Stimulated activated CD8-positive, alpha-beta memory T cell treated with anti-CD3 and anti-CD28 coated beads, Interleukin-12 subunit alpha, Interleukin-12 subunit beta, amount 100 ng/mL, for 4 hours (primary cell): Measurements from ENCODE around the gene PRB2.
"Not testable (repeated sequence)": the region's sequence is repeated elsewhere in the genome, so short reads cannot be mapped to it uniquely, and the experiment has no call there.

Experiments
- DNase-seq: peaks from one replicate; pipeline ENCODE4 v3.0.0-alpha.2; 2020; ENCODE audit warnings: low read depth

Gene PRB2

DNA sequence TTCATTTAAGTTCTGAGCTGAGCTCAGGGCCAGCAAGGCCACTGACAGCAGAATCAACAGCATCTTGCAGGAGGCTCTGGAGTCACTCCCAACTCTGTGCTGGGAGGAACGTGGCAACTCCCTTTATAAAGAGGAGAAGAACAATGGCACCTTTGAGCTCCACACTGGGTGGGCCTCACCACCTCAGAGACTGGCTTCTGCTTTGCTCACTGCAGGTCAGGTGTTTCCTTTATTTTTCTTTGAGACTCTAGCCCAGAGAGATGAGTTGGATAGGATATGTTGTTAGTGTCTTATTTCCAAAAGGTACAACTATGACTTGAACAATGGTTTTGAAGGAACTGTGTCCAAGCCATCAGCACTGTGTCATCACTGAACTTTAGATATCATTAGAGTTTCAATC is at the start of gene PRB2:
PRB2 (minus strand) TSS at position 101 of the 400 bp plus-strand sequence; CDS start at position 63, 38 bp downstream.
- DNase-seq: not testable (repeated sequence)

GRCh38 chr12:11437966-11438365 is 42.6 kb upstream of the PRB2 start:
- no peak for DNase-seq

DNA sequence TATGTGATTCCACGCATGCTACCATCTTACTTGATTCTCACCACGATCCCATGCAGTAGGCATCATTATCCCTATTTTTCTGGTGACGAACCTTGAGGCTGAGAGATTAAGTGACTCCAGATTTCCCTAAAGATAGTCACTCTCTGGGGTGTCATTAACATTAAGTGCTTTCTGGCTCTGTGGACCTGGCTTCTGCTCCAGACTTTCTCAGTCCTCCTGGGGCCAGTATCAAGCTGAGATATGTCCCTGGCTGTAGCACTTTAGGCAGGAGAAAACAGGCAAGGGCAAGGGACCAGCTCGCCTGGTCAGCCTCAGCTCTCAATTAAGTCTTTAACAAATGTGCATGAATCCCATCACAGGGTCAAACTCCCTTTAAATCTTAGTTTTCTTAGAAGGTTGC is 38.3 kb upstream of the PRB2 start:
- no peak for DNase-seq

DNA sequence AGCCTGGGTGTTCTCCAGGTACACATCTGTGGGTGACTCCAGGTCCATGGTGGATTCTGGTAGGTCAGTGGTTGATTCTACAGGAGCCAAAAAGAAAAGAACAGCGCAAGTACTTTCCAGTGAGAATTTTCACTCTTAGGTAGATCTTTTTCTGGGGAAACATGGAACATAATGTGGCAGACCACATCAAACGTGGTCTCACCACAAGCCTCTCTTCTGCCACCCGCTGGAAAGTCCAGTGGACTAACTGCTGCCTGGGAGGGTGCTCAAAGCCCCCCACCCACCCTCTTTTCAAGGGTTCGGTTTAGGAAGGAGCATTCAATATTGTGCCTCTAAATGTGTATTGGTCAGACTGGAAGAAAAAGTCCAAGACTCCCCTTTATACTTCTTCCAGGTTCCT is 36.1 kb upstream of the PRB2 start:
- DNase-seq: no peak

GRCh38 chr12:11427341-11427740 is 32.0 kb upstream of the PRB2 start:
- no peak for DNase-seq

DNA sequence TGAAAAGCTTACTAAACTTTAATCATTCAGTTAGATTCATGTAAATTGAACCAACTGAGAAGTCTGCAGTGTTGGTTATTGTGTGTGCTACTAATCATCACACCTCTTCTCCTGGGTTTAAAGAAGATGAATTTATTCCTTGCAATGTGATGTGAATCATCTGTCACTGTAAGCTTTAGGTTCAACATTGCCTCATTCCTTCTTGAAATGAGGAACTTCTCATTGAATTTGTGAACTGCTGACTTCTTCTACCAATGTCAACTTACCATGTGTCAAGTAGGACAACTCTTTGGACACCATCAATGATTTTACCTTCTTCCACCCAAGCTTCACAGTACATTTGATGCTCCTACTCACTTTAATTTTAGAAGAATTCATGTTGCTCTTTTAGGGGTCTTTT is 17.4 kb upstream of the PRB2 start:
- DNase-seq: no peak

DNA sequence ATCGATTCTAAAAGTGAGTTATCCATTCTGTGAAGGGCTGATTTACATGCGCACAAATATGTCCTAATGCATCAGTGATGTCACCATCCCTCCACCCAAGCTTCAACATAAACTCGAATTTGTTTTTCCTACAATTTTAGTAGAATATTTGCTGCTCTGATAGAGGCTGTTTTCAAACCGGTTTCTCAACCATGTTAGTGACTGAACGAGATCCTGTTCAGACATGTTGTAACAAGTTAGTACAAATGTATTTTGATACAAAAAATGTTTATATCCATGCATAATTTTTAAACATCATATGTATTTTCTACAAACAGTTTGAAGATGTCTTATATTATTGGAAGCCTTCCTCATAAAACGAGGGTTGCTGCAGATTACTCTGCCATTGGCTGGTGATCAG is 12.7 kb upstream of the PRB2 start:
- DNase-seq: no peak

- no peak for DNase-seq
These were observed 2.0 kb upstream of the PRB2 start for GRCh38 chr12:11397366-11397765.

- not testable (repeated sequence) for DNase-seq
These were observed 3.9 kb downstream of the PRB2 start for GRCh38 chr12:11391456-11391855.

DNA sequence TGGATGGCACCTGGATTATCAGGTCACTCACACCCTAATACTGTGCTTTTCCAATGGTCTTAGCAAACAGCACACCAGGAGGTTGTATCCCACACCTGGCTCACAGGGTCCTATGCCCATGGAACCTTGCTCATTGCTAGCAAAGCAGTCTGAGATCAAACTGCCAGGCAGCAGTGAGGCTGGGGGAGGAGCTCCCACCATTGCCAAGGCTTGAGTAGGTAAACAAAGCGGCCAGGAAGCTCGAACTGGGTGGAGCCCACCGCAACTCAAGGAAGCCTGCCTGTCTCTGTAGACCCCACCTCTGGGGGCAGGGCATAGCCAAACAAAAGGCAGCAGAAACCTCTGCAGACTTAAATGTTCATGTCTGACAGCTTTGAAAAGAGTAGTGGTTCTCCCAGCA is 17.9 kb downstream of the PRB2 start:
- DNase-seq: not testable (repeated sequence)

GRCh38 chr12:11361151-11361550 is 34.2 kb downstream of the PRB2 start:
- DNase-seq: no peak

DNA sequence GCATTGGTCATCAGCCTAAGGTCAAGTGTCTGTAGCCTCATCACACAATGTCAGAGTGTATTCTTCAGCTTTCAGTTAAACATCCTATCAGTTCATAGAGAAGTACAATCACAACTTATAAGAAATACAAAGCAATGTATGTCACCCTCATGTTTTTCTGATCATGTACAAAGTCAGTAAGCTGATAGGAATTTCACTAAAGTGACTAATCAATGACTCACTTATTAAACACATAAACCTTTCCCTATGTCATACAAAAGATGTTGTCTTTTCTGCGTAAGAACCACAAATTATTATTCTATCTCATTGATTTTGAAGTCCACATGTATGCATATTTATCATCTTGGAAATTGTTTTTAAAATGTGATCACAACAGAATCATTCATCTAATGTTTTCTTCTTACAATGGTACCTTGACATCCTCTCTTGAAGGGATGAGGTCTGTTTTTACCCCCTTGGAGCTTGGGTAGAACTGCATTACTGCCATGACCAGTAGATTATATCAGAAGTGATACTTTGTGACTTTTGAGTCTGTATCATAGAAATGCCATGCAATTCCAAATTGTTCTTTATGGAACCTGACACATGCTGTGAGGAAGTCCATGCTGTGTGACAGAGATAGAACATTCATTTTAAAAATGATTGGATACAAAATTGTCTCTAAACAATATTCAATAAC is 35.0 kb downstream of the PRB2 start:
- DNase-seq: not testable (repeated sequence)

GRCh38 chr12:11351736-11352135 is 43.6 kb downstream of the PRB2 start:
- DNase-seq: not testable (repeated sequence)

DNA sequence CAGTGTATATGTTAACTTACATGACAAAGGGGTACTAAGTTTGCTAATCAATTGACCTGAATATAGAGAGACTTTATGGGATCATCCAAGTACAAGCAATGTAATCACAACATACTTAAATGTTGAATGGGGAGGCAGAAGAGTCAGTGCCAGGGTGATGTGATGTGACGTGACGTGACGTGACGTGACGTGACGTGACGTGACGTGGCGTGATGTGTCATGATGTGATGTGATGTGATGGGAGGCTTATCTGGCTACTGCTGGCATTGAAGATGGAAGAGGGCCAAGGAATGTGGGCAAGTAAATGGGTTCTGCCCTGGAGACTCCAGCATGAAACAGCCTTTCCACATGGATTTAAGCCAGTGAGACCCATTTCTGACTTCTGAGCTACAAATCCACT is 46.9 kb downstream of the PRB2 start:
- DNase-seq: no peak

DNA sequence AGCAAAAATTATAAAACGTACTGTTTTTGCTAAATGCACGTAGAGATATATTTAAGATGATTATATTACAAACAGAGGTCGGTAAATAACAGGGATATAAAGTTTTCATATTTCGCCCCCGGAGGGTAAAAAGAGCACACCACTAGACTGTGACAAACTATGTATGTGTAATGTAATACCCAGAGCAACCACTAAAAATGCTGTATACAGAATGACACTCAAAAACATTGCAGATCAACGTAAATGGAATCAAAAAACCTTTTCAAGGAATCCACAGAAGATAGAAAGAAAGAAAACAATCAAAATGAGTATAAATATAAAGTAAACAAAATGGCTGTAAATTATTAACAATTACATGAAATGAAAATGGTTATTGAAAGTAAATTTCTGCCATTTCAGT is 47.6 kb downstream of the PRB2 start:
- DNase-seq: no peak

DNA sequence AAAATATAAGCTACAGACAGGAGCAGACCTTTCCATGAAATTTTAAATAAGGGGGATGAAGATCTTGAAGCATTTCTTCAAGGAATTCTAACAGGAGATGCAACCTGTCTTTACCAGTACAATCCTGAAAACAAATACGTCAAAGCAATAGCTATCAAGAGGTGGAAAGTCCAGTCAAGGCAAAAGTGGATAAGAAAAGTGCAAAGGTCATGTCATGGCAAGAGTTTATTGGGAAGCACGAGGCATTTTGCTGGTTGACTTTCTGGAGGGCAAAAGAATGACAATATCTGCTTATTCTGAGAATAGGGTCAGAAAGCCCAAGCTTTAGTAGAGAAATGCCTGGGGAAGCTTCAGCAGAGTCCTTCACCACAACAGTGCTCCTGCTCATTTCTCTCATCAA is 50.9 kb downstream of the PRB2 start:
- no peak for DNase-seq
